ENCODE measurements around the gene OR2C1.

The OR2C1 gene

GRCh38 chr16:3355589-3355988 is at the start of gene OR2C1:
TSS of gene OR2C1 (plus strand) at chr16:3355889. CDS start at chr16:3355941, 52 bp downstream.
- no peak within 1 kb of the TSS for H3K27ac ChIP-seq (ENCODE audit: low read depth, low read length)
- H3K27me3 ChIP-seq (ENCODE audit: control insufficient read depth, insufficient read depth, low read length) = peaks cover 8% of the 10 kb centered on the region; the same call in 1 of the 2 replicates
- no peak within 1 kb of the TSS for H3K9ac ChIP-seq (ENCODE audit: low read length)
- no peaks in the 10 kb centered on the region for H3K4me1 ChIP-seq (ENCODE audit: control insufficient read depth, insufficient read depth, low read length)
- H3K4me3 ChIP-seq (ENCODE audit: low read depth, low read length) = no peak within 1 kb of the TSS
- H3K9me3 ChIP-seq (ENCODE audit: control insufficient read depth, insufficient read depth, low read depth, low read length) = no peaks in the 10 kb centered on the region; the same call in 1 of the 2 replicates
- no peaks in the 10 kb centered on the region for H3K36me3 ChIP-seq (ENCODE audit: control insufficient read depth, insufficient read depth, low read length)

DNA sequence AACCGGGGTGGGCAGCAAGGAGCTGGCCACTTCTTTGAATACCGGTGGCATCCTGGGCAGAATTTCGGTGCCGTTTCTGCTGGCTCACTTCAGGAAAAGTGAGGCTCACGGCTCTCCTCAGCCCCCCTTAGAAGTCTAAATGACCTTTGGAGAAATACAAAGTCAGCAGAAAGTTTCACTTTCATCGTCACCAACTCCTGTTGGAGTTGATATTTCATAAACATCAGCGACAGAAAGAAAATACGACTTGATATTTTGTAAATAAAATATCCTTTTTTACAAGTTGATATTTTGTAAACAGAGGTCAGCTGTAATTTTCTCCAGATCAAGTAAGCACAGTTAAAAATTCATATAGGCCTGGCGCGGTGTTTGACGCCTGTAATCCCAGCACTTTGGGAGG is 49.6 kb upstream of the OR2C1 start:
- peaks cover 72% of the 10 kb centered on the region for H3K9me3 ChIP-seq (ENCODE audit: control insufficient read depth, insufficient read depth, low read depth, low read length)
- no peaks in the 10 kb centered on the region for H3K4me1 ChIP-seq (ENCODE audit: control insufficient read depth, insufficient read depth, low read length)
- H3K36me3 ChIP-seq (ENCODE audit: control insufficient read depth, insufficient read depth, low read length) = peaks cover 41% of the 10 kb centered on the region
- H3K4me3 ChIP-seq (ENCODE audit: low read depth, low read length) = peak overlapping the region; percentile 87
- peak overlapping the region; percentile 96 for H3K9ac ChIP-seq (ENCODE audit: low read length)
- no peak overlapping the region; the same call in 1 of the 2 replicates for H3K27ac ChIP-seq (ENCODE audit: low read depth, low read length)
- H3K27me3 ChIP-seq (ENCODE audit: control insufficient read depth, insufficient read depth, low read length) = no peaks in the 10 kb centered on the region

GRCh38 chr16:3311496-3311895 is 44.2 kb upstream of the OR2C1 start:
- no peak overlapping the region for H3K4me3 ChIP-seq (ENCODE audit: low read depth, low read length)
- H3K9ac ChIP-seq (ENCODE audit: low read length) = no peak overlapping the region
- no peaks in the 10 kb centered on the region for H3K27me3 ChIP-seq (ENCODE audit: control insufficient read depth, insufficient read depth, low read length)
- H3K36me3 ChIP-seq (ENCODE audit: control insufficient read depth, insufficient read depth, low read length) = peaks cover 87% of the 10 kb centered on the region
- H3K4me1 ChIP-seq (ENCODE audit: control insufficient read depth, insufficient read depth, low read length) = no peaks in the 10 kb centered on the region
- H3K27ac ChIP-seq (ENCODE audit: low read depth, low read length) = no peak overlapping the region
- H3K9me3 ChIP-seq (ENCODE audit: control insufficient read depth, insufficient read depth, low read depth, low read length) = peaks cover 94% of the 10 kb centered on the region

DNA sequence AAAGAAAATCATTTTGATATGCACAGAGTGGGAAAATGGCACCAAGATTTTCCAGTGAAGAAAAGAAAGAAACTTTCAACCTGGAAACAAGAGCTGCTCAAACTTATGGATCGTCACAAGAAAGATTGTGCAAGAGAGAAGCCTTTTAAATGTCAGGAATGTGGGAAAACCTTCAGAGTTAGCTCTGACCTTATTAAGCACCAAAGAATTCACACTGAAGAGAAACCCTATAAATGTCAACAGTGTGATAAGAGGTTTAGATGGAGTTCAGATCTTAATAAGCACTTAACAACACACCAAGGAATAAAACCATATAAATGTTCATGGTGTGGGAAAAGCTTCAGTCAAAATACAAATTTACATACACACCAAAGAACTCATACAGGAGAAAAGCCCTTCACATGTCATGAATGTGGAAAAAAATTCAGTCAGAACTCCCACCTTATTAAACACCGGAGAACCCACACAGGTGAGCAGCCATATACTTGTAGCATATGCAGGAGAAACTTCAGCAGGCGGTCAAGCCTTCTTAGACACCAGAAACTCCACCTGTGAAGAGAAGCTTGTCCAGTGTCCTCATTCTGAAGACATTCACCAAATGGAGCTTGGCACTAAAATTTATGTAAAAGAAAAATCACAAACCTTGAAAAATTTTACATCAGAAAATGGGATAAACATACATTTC is 38.2 kb upstream of the OR2C1 start:
- H3K4me1 ChIP-seq (ENCODE audit: control insufficient read depth, insufficient read depth, low read length) = no peaks in the 10 kb centered on the region
- H3K9ac ChIP-seq (ENCODE audit: low read length) = no peak overlapping the region
- H3K27ac ChIP-seq (ENCODE audit: low read depth, low read length) = no peak overlapping the region
- peaks cover 94% of the 10 kb centered on the region for H3K9me3 ChIP-seq (ENCODE audit: control insufficient read depth, insufficient read depth, low read depth, low read length)
- no peaks in the 10 kb centered on the region for H3K27me3 ChIP-seq (ENCODE audit: control insufficient read depth, insufficient read depth, low read length)
- peaks cover 62% of the 10 kb centered on the region for H3K36me3 ChIP-seq (ENCODE audit: control insufficient read depth, insufficient read depth, low read length)
- no peak overlapping the region for H3K4me3 ChIP-seq (ENCODE audit: low read depth, low read length)

GRCh38 chr16:3321816-3322215 is 33.9 kb upstream of the OR2C1 start:
- Histone ChIP-seq H3K36me3 (ENCODE audit: control insufficient read depth, insufficient read depth, low read length) (peaks cover 20% of the 10 kb centered on the region), H3K9me3 (ENCODE audit: control insufficient read depth, insufficient read depth, low read depth, low read length) (peaks cover 61% of the 10 kb centered on the region), H3K9ac (ENCODE audit: low read length) (no peak overlapping the region), H3K27ac (ENCODE audit: low read depth, low read length) (no peak overlapping the region), H3K4me1 (ENCODE audit: control insufficient read depth, insufficient read depth, low read length) (no peaks in the 10 kb centered on the region), H3K27me3 (ENCODE audit: control insufficient read depth, insufficient read depth, low read length) (0 out of 2 replicates have a peak, but pooled peaks cover 3% of the 10 kb centered on the region), H3K4me3 (ENCODE audit: low read depth, low read length) (no peak overlapping the region)

DNA sequence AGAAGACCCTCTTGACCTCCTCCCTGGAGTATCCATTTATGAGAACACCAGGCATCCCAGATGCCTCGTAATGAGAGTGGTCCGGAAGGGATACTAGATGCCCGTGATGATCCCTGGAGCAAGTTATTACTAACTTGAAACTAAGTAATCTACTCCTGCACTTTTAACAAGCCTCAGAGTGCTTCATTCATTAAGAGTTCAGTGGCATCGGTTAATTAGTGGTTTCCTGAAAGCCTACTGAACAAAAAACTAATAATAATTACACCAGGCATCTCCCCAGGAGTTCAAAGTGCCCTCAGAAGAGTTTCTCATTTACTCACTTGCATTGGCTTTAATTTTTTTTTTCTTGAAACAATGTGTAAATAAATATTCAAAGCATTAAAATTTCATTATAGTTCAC is 28.2 kb upstream of the OR2C1 start:
- Histone ChIP-seq H3K36me3 (ENCODE audit: control insufficient read depth, insufficient read depth, low read length) (no peaks in the 10 kb centered on the region), H3K4me3 (ENCODE audit: low read depth, low read length) (no peak overlapping the region), H3K4me1 (ENCODE audit: control insufficient read depth, insufficient read depth, low read length) (no peaks in the 10 kb centered on the region), H3K9me3 (ENCODE audit: control insufficient read depth, insufficient read depth, low read depth, low read length) (peaks cover 6% of the 10 kb centered on the region; the same call in 1 of the 2 replicates), H3K27me3 (ENCODE audit: control insufficient read depth, insufficient read depth, low read length) (0 out of 2 replicates have a peak, but pooled peaks cover 3% of the 10 kb centered on the region), H3K27ac (ENCODE audit: low read depth, low read length) (no peak overlapping the region), H3K9ac (ENCODE audit: low read length) (no peak overlapping the region)

DNA sequence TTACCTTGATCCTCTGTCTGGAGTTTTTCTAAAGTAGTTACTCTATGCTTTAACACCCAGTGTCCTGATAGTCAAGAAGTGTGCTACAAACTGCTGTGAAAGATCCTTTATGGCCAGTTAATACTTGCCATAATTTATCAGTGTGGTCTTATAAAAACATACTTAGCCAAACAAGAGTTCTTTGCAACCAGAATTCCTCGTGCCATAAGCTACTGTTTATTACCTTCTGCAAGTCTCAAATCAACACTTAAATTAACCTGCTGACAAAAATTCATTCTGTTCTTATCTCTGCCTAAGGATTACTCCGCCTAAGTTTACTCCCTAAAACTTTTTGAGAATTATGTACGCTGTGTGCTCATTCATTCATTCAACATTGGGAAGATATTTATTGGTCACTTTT is 27.6 kb upstream of the OR2C1 start:
- H3K36me3 ChIP-seq (ENCODE audit: control insufficient read depth, insufficient read depth, low read length) = no peaks in the 10 kb centered on the region
- no peak overlapping the region for H3K9ac ChIP-seq (ENCODE audit: low read length)
- peaks cover 6% of the 10 kb centered on the region; the same call in 1 of the 2 replicates for H3K9me3 ChIP-seq (ENCODE audit: control insufficient read depth, insufficient read depth, low read depth, low read length)
- no peak overlapping the region for H3K4me3 ChIP-seq (ENCODE audit: low read depth, low read length)
- H3K27ac ChIP-seq (ENCODE audit: low read depth, low read length) = no peak overlapping the region
- no peaks in the 10 kb centered on the region for H3K4me1 ChIP-seq (ENCODE audit: control insufficient read depth, insufficient read depth, low read length)
- H3K27me3 ChIP-seq (ENCODE audit: control insufficient read depth, insufficient read depth, low read length) = 0 out of 2 replicates have a peak, but pooled peaks cover 3% of the 10 kb centered on the region

GRCh38 chr16:3328643-3329042 is 27.0 kb upstream of the OR2C1 start:
- H3K4me3 ChIP-seq (ENCODE audit: low read depth, low read length) = no peak overlapping the region

GRCh38 chr16:3346041-3346440 is 9.6 kb upstream of the OR2C1 start:
- no peak overlapping the region for H3K27ac ChIP-seq (ENCODE audit: low read depth, low read length)
- no peak overlapping the region for H3K4me3 ChIP-seq (ENCODE audit: low read depth, low read length)
- H3K27me3 ChIP-seq (ENCODE audit: control insufficient read depth, insufficient read depth, low read length) = no peaks in the 10 kb centered on the region; the same call in 1 of the 2 replicates
- no peaks in the 10 kb centered on the region for H3K36me3 ChIP-seq (ENCODE audit: control insufficient read depth, insufficient read depth, low read length)
- no peak overlapping the region for H3K9ac ChIP-seq (ENCODE audit: low read length)
- no peaks in the 10 kb centered on the region; the same call in 1 of the 2 replicates for H3K9me3 ChIP-seq (ENCODE audit: control insufficient read depth, insufficient read depth, low read depth, low read length)
- H3K4me1 ChIP-seq (ENCODE audit: control insufficient read depth, insufficient read depth, low read length) = no peaks in the 10 kb centered on the region

More at GRCh38 chr16:3328643-3329042, 27.0 kb upstream of the OR2C1 start:
- Histone ChIP-seq H3K4me1 (ENCODE audit: control insufficient read depth, insufficient read depth, low read length) (no peaks in the 10 kb centered on the region), H3K27ac (ENCODE audit: low read depth, low read length) (no peak overlapping the region), H3K36me3 (ENCODE audit: control insufficient read depth, insufficient read depth, low read length) (no peaks in the 10 kb centered on the region), H3K9ac (ENCODE audit: low read length) (no peak overlapping the region), H3K27me3 (ENCODE audit: control insufficient read depth, insufficient read depth, low read length) (0 out of 2 replicates have a peak, but pooled peaks cover 3% of the 10 kb centered on the region), H3K9me3 (ENCODE audit: control insufficient read depth, insufficient read depth, low read depth, low read length) (peaks cover 6% of the 10 kb centered on the region; the same call in 1 of the 2 replicates)

DNA sequence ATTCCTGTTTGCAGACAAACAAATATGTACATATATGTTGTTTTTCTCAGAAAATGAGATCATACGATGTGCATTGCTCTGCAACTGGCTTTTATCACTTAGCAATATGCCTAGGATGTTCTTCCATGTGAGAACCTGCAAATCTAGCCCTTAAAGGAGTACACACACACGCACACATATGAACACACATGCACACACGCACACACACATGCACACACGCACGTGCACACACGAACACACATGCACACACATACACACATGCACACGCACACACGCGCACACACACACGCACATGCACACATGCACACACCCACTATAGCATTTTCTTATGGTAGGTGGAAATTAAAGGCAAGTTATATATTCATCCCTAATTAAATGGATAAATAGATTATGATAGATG is 8.1 kb upstream of the OR2C1 start:
- H3K27me3 ChIP-seq (ENCODE audit: control insufficient read depth, insufficient read depth, low read length) = no peaks in the 10 kb centered on the region; the same call in 1 of the 2 replicates
- no peaks in the 10 kb centered on the region for H3K36me3 ChIP-seq (ENCODE audit: control insufficient read depth, insufficient read depth, low read length)
- H3K4me1 ChIP-seq (ENCODE audit: control insufficient read depth, insufficient read depth, low read length) = no peaks in the 10 kb centered on the region
- H3K9ac ChIP-seq (ENCODE audit: low read length) = no peak overlapping the region
- no peak overlapping the region for H3K27ac ChIP-seq (ENCODE audit: low read depth, low read length)
- H3K9me3 ChIP-seq (ENCODE audit: control insufficient read depth, insufficient read depth, low read depth, low read length) = no peaks in the 10 kb centered on the region; the same call in 1 of the 2 replicates
- no peak overlapping the region for H3K4me3 ChIP-seq (ENCODE audit: low read depth, low read length)

DNA sequence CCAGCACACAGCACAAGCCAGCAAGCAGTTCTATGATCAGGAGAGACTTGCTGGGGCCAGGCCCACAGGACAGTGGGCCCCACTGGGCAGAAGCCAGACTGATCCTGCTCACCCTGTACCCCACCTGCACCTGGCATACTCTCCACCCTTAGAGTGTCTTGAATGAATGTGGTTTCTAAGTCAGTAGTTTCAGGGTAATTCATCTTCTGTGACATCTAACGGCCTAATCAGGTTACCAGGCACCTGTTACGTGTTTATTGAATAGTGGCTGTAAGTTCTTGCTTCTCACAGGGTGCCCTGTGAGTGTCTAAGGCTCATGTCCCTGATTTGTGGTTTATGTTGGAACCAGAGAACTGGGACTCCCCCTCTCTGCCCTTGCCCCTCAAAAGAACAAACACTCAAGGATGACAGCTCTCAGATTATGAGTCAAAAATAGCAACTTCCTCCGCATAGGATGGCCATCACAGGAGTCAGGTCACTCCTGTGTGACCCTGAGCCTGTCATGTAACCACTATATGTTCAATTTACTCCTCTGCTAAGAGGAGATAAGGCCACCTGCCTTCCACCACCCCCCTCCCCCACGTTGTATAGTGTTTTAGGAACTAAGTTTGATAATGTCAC is 7.0 kb upstream of the OR2C1 start:
- H3K4me3 ChIP-seq (ENCODE audit: low read depth, low read length) = no peak overlapping the region
- H3K27me3 ChIP-seq (ENCODE audit: control insufficient read depth, insufficient read depth, low read length) = no peaks in the 10 kb centered on the region; the same call in 1 of the 2 replicates
- no peaks in the 10 kb centered on the region for H3K4me1 ChIP-seq (ENCODE audit: control insufficient read depth, insufficient read depth, low read length)
- no peak overlapping the region for H3K9ac ChIP-seq (ENCODE audit: low read length)
- no peak overlapping the region for H3K27ac ChIP-seq (ENCODE audit: low read depth, low read length)
- H3K9me3 ChIP-seq (ENCODE audit: control insufficient read depth, insufficient read depth, low read depth, low read length) = no peaks in the 10 kb centered on the region; the same call in 1 of the 2 replicates
- H3K36me3 ChIP-seq (ENCODE audit: control insufficient read depth, insufficient read depth, low read length) = no peaks in the 10 kb centered on the region

All from HUES6 (cell line).